ENCODE results near the gene CSAD.

- TF ChIP-seq CTCF (IDR thresholded peaks at IDR 0.05) (no peak), TEAD4 (CRISPR knock-in tag; IDR thresholded peaks at IDR 0.05) (no peak)
These were observed 2.2 kb upstream of the CSAD start for GRCh38 chr12:53182903-53183302.

All from WTC11 (cell line).